HG03175 (cell line): ENCODE data around the gene RFNG.

Source experiments
- ATAC-seq: cut with Tn5 transposase; IDR thresholded peaks from one replicate; pipeline ENCODE4 v1.9.1; 2021; ENCODE audit warnings: mild to moderate bottlenecking, moderate library complexity; ENCODE audit not compliant: unreplicated experiment

Gene RFNG

DNA sequence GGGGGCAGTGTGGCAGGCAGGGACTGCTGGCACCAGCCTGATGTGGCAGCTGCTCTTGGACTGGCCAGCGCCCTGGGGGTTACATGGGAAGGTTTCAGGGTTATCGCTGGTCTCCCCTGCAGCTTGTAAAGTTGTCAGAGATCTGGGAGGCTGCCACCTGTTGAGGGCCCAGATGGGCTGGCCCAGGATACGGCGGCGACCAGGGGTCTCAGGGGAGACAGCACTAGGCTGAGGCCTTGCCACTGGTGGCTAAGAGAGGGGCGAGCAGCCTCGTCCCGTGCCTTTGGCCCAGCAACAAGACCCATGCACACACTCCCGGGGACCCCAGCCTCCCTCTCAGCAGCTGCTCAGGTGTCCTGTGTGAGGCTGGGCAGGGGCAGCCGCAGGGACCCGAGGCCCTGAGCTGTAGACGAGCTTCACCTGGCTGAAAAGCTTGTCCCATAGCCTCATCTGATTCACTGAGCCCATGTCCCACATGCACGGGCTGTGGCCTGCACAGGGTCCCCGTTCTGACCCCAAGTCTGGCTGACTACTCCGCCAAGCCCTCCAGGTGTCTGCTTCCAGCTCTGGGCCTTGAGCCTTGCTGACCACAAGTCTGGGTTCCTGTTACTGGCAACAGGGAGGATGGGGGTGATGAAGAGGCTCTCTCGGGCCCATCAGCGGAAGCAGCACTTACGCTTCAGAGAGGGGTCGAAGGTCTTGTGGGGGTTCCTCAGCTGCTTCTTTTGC, 7.8 kb upstream of the RFNG start:
- no peak for ATAC-seq

DNA sequence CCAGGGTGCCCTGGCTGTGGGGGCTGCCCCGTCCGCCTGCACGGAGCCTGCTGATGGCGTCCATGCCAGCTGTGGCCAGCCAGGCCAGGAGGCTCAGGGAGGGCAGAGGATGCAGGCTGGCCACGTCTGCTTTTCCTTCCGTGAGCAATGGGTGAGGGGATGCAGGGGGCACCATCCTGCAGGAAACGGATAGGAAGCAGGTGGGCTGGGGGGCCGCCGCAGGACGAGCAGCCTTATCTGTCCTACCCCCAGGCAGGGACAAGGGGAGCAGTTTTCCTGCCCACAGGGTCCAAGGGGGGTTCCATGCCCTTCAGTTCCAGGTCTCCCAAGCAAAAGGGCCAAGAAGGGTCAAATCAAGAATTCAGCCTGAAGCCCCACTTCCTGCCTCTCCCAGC, 7.2 kb upstream of the RFNG start:
- no peak for ATAC-seq

- no peak for ATAC-seq
These were observed 6.7 kb upstream of the RFNG start for GRCh38 chr17:82058230-82058854.

DNA sequence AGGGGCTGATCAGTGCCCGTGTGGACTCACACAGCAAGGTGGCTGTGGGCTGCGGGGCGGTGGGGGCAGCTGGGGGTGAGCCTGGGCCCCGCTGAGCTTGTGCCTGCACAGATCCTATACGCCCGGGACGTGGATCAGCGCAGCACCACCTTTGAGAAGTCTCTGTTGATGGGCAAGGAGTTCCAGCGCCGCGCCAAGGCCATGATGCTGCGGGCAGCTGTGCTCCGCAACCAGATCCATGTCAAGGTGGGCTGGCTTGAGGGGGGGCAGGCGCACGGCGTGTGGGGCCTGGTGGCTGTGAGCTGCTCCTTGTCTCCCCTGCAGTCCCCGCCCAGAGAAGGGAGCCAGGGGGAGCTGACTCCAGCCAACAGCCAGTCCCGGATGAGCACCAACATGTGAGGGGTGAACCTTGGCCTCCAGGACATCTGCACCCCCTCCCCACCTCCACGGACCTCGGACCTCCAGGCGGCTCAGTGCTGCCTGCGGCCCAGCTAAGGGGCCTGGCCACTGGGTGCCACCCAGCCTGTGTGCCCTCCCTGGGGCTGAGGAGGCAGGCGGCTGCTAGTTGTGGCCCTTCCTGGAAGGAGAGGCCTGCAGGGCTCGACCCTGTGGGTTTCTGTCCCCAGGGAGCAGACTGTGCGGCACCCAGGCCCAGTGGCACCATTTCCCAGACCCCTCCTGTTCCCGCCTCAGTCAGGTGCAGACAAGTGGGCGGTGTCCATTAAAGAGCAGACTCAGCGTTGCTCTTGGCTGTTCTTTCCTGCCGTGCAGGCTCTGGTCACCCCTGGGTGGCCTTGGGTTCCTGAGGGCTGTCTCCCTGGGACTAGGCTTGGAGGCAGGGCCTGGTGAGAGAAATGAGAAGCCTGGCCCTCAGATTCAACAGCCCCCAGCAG, 5.4 kb upstream of the RFNG start:
- ATAC-seq, result no peak

DNA sequence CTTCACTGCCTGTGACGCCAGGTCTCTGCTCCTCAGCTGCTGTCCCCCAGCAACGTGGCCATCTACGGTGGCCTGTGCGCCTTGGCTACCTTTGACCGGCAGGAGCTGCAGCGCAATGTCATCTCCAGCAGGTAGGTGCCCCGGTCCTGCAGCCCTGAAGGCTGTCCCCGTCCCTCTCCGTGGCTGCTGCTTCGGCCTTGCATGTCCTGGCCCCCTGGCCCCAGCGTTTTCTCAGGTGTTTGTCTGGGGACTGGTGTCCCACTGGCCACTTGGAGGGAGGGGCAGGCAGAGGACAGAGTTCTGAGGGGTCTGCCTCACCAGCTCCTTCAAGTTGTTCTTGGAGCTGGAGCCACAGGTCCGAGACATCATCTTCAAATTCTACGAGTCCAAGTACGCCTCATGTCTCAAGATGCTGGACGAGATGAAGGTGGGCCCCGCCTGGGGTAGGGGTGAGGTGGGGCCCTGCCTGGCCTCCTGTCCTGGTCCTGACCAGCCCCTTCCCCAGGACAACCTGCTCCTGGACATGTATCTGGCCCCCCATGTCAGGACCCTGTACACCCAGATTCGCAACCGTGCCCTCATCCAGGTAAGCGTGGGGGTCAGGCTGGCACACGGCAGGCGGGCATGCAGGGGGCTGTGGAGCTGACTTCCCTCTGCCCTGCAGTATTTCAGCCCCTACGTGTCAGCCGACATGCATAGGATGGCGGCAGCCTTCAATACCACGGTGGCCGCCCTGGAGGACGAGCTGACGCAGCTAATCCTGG, 4.5 kb upstream of the RFNG start:
- ATAC-seq, result no peak

GRCh38 chr17:82055023-82055964, 3.7 kb upstream of the RFNG start:
- no peak for ATAC-seq

DNA sequence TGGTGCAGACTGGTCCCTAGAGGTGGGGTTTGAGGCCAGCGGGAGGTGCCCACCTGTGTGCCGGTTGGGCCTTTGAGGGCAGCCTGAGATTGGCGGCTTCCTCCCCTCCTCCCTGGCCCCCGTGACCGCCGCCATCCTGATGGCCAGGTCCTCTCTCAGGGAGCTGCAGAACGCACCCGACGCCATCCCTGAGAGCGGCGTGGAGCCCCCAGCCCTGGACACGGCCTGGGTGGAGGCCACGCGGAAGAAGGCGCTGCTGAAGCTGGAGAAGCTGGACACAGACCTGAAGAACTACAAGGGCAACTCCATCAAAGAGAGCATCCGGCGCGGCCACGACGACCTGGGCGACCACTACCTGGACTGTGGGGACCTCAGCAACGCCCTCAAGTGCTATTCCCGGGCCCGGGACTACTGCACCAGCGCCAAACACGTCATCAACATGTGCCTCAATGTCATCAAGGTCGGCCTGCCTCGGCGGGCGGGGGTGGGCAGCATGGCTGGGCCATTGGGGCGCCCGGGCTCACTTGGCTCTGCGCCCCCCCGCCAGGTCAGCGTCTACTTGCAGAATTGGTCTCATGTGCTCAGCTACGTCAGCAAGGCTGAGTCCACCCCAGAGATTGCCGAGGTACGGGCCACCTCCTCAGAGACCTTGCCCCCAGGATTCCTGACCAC, 2.9 kb upstream of the RFNG start:
- no peak for ATAC-seq

DNA sequence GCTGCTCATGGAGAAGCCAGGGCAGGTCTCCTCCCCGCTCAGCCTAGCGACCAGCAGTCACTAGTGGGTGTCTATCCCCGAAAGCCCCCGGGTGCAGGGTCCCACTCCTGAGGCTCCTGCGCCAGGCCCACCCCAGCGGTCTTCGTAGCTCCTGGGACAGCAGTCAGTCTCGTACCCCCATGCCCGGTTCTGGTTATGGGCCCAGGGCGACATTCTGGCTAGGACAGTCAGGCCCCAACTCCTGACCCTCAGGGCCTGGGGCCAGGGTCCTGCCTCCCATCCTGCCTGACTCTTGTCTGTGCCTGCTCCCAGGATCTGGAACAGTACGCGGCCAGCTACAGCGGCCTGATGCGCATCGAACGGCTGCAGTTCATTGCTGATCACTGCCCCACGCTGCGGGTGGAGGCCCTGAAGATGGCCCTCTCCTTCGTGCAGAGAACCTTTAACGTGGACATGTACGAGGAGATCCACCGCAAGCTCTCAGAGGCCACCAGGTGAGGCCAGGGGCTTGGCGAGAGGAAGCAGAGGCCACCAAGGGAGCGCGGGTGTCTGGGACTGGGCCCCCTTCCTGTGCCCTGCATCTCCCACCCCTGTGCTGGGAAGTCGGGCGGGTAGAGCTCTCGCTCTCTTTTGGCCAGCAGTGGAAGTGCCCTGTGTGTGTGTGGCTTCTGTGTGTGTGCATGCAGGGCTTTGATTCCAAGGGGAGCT, 2.1 kb upstream of the RFNG start:
- no peak for ATAC-seq

GRCh38 chr17:82053130-82053529, 1.5 kb upstream of the RFNG start:
- no peak for ATAC-seq

- ATAC-seq, result no peak
These were observed 1.0 kb upstream of the RFNG start for GRCh38 chr17:82052638-82053059.

GRCh38 chr17:82050761-82051641, 610 bp downstream of the RFNG start:
- peak; percentile 12 for ATAC-seq

- no peak for ATAC-seq
These were observed 1.4 kb downstream of the RFNG start for GRCh38 chr17:82050152-82050760.

DNA sequence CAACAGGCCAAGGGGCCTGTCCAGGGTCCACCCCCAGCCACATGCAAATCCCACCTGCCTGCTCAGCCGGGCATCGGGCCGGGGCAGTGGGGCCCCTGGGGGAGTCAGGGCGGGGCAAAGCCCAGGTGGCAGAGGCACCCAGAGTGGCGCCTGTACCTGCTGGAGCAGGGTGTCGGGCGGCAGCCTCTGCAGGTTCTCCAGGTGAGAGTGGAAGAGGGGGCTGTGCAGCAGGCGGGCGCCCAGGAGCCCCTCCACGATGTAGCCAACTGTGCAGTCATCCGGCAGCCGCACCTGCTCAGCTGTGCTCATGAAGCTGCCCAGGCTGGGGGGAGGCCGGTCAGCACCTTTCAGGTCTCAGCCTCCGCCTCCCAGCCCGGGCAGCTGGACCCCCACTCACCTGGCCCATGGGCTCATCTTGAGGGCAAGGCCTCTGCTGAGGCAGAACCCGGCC, 2.1 kb downstream of the RFNG start:
- ATAC-seq, result no peak

- ATAC-seq, result no peak
These were observed 2.5 kb downstream of the RFNG start for GRCh38 chr17:82049106-82049505.

DNA sequence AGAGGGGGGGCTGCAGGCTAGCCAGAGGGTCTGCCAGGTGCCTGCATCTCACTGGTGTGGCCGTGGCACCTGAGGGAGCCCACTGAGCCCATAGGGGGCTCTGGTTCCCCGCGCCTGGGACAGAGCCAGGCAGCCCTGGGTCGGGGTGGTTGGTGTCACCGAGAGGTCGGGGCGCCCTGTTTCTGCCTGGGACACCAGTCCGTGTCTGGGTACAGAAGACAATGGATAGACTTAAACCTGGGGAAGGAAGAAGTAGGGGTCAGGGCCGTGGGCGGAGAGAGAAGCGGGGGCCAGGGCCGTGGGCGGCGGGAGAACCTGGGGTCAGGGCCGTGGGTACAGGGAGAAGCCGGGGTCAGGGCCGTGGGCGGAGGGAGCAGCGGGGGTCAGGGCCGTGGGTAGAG, 3.0 kb downstream of the RFNG start:
- no peak for ATAC-seq

DNA sequence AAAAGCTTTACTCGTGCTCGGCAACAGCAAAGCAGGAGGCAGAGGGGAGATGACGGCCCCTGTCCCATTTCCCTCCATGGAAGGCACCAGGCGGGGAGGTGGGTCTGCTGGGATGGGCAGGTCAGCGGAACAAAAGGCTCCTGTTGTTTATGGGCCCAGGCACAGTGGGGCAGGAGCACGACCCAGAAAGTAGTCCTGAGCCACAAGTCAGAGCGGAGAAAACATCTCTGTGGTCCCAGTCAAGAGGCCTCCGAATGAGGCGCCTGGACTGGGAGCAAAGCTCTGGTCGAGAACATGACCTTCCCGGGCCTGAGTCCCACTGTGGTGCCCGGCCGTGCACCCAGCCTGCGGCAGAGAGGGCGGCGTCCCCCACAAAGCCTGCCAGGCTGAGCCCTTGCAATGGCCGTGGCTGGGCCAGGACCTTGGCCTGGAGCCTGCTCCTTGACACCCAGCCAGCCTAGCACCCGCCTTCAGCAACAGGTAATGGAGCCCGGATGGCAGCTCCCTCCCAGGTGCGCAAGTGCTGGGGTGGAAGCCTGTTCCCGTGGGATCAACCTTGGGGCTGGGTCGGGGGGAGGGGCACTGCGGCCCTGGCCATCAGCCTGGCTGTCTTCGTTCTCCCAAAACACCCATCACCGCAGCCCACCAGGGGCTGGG, 3.6 kb downstream of the RFNG start:
- ATAC-seq, result no peak

GRCh38 chr17:82047379-82047778, 4.2 kb downstream of the RFNG start:
- no peak for ATAC-seq
